ENCODE data around the gene PRR9. TPM values are rescaled to one million over a fixed set of nuclear protein-coding genes. Genes with fewer than 3 reads are reported as not detected.

The PRR9 gene
- total RNA-seq, 1 experiment from 2014 or later = not detected

DNA sequence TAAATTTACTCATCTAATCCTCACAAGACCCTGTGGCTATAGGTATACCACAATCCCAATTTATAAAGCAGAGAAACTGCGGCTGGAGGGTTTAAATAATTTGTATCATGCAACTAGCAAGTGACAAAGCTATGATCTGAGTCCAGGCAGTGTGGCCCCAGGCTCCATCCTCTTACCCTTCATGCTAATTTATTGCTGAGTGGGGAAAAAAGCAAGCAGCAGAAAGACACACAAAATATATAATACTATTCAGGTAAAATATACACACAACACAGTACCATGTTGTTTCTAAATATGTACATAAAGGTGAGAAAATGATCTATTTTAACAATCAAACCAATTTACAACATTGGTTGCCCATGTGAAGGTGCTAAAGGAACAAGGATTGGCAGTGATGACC lies 24.8 kb downstream of the PRR9 start:
- Histone ChIP-seq H3K27ac (no peak overlapping the region), H3K4me1 (replicated peaks) (no peaks in the 10 kb centered on the region), H3K27me3 (replicated peaks) (peaks cover 3% of the 10 kb centered on the region; the same call in 1 of the 2 replicates), H3K4me3 (no peak overlapping the region), H3K36me3 (no peaks in the 10 kb centered on the region), H3K9me3 (replicated peaks) (no peaks in the 10 kb centered on the region; the same call in 1 of the 2 replicates)
- peak in 1 of 2 experiments; percentile 2 for DNase-seq (ENCODE audit: low read depth in 1 of 2, low spot score in 2 of 2)

DNA sequence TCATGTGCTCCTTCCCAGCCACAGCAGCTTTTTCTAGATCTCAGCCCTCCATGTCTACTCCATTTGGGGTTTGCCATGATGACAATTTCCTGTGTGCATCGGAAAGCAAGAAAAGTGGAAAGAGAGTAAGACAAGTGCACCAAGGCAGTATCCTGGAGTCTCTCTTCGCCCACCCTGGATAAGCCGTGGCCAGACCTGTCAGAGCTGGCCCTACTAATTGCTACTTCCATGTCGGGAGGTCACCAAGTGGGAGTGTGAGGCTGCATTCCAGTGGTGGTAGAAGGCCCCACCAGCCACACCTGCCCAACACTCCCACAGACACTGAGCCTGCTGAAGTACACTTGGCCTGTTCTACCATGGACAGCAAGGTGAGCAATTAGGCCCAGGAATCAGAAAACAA lies 28.1 kb downstream of the PRR9 start:
- no peaks in the 10 kb centered on the region; the same call in 1 of the 2 replicates for H3K9me3 ChIP-seq (replicated peaks)
- H3K36me3 ChIP-seq = no peaks in the 10 kb centered on the region
- H3K27ac ChIP-seq = no peak overlapping the region
- no peak for DNase-seq (ENCODE audit: low read depth in 1 of 2, low spot score in 2 of 2)
- H3K4me1 ChIP-seq (replicated peaks) = no peaks in the 10 kb centered on the region
- no peaks in the 10 kb centered on the region; the same call in 1 of the 2 replicates for H3K27me3 ChIP-seq (replicated peaks)
- H3K4me3 ChIP-seq = no peak overlapping the region

GRCh38 chr1:153246018-153246417 lies 28.6 kb downstream of the PRR9 start:
- Histone ChIP-seq H3K4me1 (replicated peaks) (no peaks in the 10 kb centered on the region), H3K4me3 (no peak overlapping the region), H3K9me3 (replicated peaks) (no peaks in the 10 kb centered on the region; the same call in 1 of the 2 replicates), H3K27ac (no peak overlapping the region), H3K27me3 (replicated peaks) (no peaks in the 10 kb centered on the region; the same call in 1 of the 2 replicates), H3K36me3 (no peaks in the 10 kb centered on the region)
- no peak for DNase-seq (ENCODE audit: low read depth in 1 of 2, low spot score in 2 of 2)

DNA sequence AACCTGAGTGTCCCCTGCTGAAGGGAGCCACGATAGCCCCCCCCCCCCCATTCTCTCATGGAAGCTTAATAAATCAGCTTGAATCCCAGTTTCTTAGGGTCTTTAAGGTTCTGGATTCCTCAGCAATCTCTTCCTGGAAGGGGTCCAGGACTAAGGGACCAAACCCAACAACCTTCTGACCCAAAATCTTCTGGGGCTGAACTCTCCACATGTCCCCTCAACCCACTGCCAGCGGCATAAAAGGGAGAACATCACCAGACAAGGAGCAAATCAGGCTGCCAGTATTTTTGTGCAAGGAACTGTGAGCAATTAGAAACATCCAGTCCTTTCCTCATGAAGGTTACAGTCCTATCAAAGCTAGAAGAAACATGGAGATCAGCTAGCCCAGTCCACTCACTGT lies 29.4 kb downstream of the PRR9 start:
- no peaks in the 10 kb centered on the region for H3K36me3 ChIP-seq
- no peaks in the 10 kb centered on the region for H3K4me1 ChIP-seq (replicated peaks)
- H3K27me3 ChIP-seq (replicated peaks) = no peaks in the 10 kb centered on the region; the same call in 1 of the 2 replicates
- H3K4me3 ChIP-seq = no peak overlapping the region
- H3K9me3 ChIP-seq (replicated peaks) = no peaks in the 10 kb centered on the region; the same call in 1 of the 2 replicates
- no peak for DNase-seq (ENCODE audit: low read depth in 1 of 2, low spot score in 2 of 2)
- H3K27ac ChIP-seq = no peak overlapping the region

DNA sequence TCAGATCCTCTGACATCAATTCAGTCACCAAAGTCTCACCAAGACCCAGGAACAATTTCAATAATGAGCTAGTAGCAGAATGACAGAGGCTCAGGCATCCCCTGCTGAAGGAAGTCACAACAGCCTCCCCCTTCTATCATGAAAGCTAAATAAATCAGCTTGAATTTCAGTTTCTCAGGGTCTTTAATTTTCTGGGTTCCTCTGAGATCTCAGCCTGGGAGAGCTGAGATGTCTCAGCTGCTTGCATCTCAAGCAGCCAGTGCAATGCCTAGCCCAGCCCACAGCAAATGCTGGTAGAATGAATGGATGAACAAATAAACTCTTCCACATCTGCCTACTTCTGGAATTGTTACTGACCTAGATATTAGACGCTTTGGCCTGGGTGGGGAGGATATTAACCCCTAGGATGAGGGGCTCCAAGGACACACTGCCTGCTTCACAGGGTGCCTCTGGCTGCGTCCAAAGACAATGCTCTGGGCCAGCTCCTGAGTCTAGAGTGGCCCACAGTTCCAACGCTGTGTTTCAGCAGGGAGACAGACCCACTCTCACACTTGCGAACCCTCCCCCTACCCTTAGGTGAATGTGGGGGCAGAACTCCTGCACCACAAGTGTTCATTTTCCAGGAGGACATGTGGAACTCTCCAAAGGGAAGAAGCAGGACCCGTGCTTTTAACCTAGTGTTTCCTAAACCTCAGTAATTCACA lies 30.9 kb downstream of the PRR9 start:
- no peaks in the 10 kb centered on the region for H3K4me1 ChIP-seq (replicated peaks)
- H3K27me3 ChIP-seq (replicated peaks) = no peaks in the 10 kb centered on the region
- no peaks in the 10 kb centered on the region; the same call in 1 of the 2 replicates for H3K9me3 ChIP-seq (replicated peaks)
- no peak for DNase-seq (ENCODE audit: low read depth in 1 of 2, low spot score in 2 of 2)
- no peak overlapping the region for H3K4me3 ChIP-seq
- H3K27ac ChIP-seq = no peak overlapping the region
- no peaks in the 10 kb centered on the region for H3K36me3 ChIP-seq

- Histone ChIP-seq H3K27me3 (replicated peaks) (no peaks in the 10 kb centered on the region), H3K4me1 (replicated peaks) (no peaks in the 10 kb centered on the region), H3K4me3 (no peak overlapping the region), H3K27ac (no peak overlapping the region), H3K9me3 (replicated peaks) (no peaks in the 10 kb centered on the region; the same call in 1 of the 2 replicates), H3K36me3 (no peaks in the 10 kb centered on the region)
- DNase-seq (ENCODE audit: low read depth in 1 of 2, low spot score in 2 of 2) = no peak
Measured at GRCh38 chr1:153250166-153250565, 32.8 kb downstream of the PRR9 start.

- H3K4me1 ChIP-seq (replicated peaks) = no peaks in the 10 kb centered on the region
- H3K27ac ChIP-seq = no peak overlapping the region
- H3K27me3 ChIP-seq (replicated peaks) = no peaks in the 10 kb centered on the region
- DNase-seq (ENCODE audit: low read depth in 1 of 2, low spot score in 2 of 2) = no peak
- H3K36me3 ChIP-seq = no peaks in the 10 kb centered on the region
- H3K9me3 ChIP-seq (replicated peaks) = no peaks in the 10 kb centered on the region
- H3K4me3 ChIP-seq = no peak overlapping the region
Measured at GRCh38 chr1:153251087-153251486, 33.7 kb downstream of the PRR9 start.

DNA sequence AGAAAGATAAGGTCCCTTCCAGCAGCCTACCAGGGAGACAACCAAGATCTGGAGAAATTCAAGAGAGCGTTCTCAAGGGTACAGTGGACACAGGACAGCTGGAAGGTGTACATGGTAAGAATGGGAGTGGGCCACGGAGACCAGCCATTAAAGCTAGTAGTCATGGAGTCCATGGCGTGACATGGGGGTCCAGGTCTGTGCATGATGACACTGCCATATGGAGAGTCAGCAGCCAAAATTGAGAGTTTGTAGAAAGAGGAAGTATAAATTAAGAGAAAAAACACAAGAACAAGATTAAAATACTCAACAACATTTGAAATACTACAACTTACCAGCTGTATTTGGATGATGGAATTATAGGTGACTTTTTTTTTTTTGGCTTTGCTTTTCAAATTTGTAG lies 34.2 kb downstream of the PRR9 start:
- H3K27me3 ChIP-seq (replicated peaks) = no peaks in the 10 kb centered on the region
- H3K4me1 ChIP-seq (replicated peaks) = no peaks in the 10 kb centered on the region

GRCh38 chr1:153251988-153252387 lies 34.6 kb downstream of the PRR9 start:
- DNase-seq (ENCODE audit: low read depth in 1 of 2, low spot score in 2 of 2) = no peak
- no peaks in the 10 kb centered on the region for H3K4me1 ChIP-seq (replicated peaks)
- no peak overlapping the region for H3K27ac ChIP-seq
- H3K9me3 ChIP-seq (replicated peaks) = no peaks in the 10 kb centered on the region
- no peaks in the 10 kb centered on the region for H3K36me3 ChIP-seq
- H3K4me3 ChIP-seq = no peak overlapping the region
- no peaks in the 10 kb centered on the region for H3K27me3 ChIP-seq (replicated peaks)

More for the DNA sequence above, 34.2 kb downstream of the PRR9 start:
- no peak for DNase-seq (ENCODE audit: low read depth in 1 of 2, low spot score in 2 of 2)
- H3K36me3 ChIP-seq = no peaks in the 10 kb centered on the region
- H3K9me3 ChIP-seq (replicated peaks) = no peaks in the 10 kb centered on the region
- no peak overlapping the region for H3K27ac ChIP-seq
- no peak overlapping the region for H3K4me3 ChIP-seq

DNA sequence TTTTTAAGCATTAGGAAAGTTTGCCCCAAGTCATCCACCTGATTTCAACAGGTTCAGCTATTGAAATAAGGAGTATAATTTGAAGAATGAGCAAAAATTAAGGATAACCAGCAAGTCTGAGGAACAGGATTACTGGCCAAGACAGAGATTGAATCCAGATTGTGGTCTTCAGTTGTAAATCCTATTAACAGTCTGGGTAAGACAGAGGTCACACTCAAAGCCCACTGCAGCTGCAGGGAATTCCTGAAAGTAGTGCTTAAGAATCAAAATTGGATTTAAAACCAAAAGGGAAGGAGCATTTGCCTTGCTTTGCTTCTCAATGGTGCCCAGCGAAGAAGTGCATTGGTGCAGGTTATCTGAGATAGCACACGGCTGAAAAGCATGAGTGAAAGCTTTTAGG lies 35.7 kb downstream of the PRR9 start:
- no peak for DNase-seq (ENCODE audit: low read depth in 1 of 2, low spot score in 2 of 2)

DNA sequence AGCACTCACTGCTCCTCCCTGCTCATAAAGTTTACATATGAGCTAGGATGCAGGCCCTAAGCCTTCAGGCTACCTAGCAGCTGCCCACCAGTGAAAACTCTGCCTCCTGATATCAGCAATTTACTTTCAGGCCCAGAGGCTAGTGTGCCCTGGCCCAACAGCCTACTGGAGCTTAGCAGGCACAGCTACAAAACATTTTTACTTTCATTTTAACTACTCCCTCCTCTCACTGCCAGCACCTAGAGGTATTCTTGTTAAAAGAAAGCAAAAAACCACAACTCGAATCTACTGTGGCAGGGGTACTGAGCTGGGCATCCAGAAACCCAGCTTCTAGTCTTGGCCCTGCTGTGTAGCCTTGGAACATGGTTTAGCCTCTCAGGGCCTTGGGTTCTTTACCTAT lies 36.3 kb downstream of the PRR9 start:
- H3K27ac ChIP-seq = no peak overlapping the region
- DNase-seq (ENCODE audit: low read depth in 1 of 2, low spot score in 2 of 2) = no peak
- H3K27me3 ChIP-seq (replicated peaks) = no peaks in the 10 kb centered on the region
- no peaks in the 10 kb centered on the region for H3K36me3 ChIP-seq
- no peaks in the 10 kb centered on the region for H3K9me3 ChIP-seq (replicated peaks)
- no peak overlapping the region for H3K4me3 ChIP-seq
- H3K4me1 ChIP-seq (replicated peaks) = no peaks in the 10 kb centered on the region

More for the DNA sequence above, 35.7 kb downstream of the PRR9 start:
- H3K36me3 ChIP-seq = no peaks in the 10 kb centered on the region
- no peaks in the 10 kb centered on the region for H3K4me1 ChIP-seq (replicated peaks)
- no peak overlapping the region for H3K4me3 ChIP-seq
- no peaks in the 10 kb centered on the region for H3K9me3 ChIP-seq (replicated peaks)
- H3K27ac ChIP-seq = no peak overlapping the region
- no peaks in the 10 kb centered on the region for H3K27me3 ChIP-seq (replicated peaks)

DNA sequence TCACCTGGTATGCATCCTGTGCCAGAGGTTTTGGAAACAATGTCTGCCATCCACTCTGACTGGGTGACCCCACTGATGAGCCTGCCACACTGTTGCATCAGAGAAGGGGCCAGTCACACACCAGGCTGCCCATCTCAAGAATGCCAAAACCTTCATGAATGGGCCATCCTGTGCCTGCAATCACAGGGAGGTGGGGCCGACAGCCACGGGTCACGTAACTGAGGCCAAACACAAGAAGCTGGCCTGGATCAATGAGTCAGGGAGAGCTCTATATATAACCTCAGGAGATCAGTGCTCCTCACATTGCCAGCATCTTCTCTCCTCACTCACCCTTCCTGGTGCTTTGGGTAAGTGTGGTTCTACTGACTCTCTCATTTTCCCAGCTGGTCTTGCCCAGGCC lies 42.0 kb downstream of the PRR9 start, which contains the start of gene LORICRIN:
Gene LORICRIN, plus strand, starts transcription at position 301 of the 400 bp plus-strand sequence. CDS start 1,263 bp downstream, outside the sequence.
- no peak for DNase-seq (ENCODE audit: low read depth in 1 of 2, low spot score in 2 of 2)
- Histone ChIP-seq H3K27me3 (replicated peaks) (peaks cover 49% of the 10 kb centered on the region), H3K27ac (no peak within 1 kb of the TSS), H3K4me1 (replicated peaks) (peaks cover 10% of the 10 kb centered on the region), H3K9me3 (replicated peaks) (no peaks in the 10 kb centered on the region), H3K4me3 (no peak within 1 kb of the TSS), H3K36me3 (no peaks in the 10 kb centered on the region)

DNA sequence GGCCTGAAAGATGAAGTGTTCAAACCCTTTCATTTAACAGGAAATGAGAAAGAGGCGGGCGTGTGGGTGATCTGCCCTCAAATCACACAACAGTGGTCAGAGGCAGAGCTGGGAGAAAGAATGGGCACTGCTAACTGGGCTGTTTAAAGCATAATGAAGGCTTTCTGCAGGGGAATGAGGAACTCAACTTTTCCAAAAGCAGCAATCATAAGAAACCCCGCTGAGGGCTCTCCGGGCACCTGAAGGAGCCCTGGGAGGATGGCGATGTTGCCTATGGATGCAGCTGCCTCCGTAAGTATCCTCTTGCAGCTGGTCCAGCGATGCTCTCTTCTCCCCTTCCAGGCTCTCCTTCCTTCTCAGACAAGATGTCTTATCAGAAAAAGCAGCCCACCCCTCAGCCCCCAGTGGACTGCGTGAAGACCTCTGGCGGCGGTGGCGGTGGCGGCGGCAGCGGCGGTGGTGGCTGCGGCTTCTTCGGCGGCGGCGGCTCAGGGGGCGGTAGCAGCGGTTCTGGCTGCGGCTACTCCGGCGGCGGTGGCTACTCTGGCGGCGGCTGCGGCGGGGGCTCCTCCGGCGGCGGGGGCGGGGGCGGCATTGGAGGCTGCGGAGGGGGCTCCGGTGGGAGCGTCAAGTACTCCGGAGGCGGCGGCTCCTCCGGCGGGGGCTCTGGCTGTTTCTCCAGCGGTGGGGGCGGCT lies 43.3 kb downstream of the PRR9 start:
- no peaks in the 10 kb centered on the region for H3K36me3 ChIP-seq
- no peak overlapping the region for H3K27ac ChIP-seq
- H3K4me3 ChIP-seq = no peak overlapping the region
- DNase-seq (ENCODE audit: low read depth in 1 of 2, low spot score in 2 of 2) = no peak
- no peaks in the 10 kb centered on the region for H3K9me3 ChIP-seq (replicated peaks)
- H3K4me1 ChIP-seq (replicated peaks) = peaks cover 10% of the 10 kb centered on the region
- H3K27me3 ChIP-seq (replicated peaks) = peaks cover 60% of the 10 kb centered on the region

All from SJSA1 (cell line).